Uterus (tissue), 2 donors: ENCODE measurements around the gene PSMC3IP.

ENCODE experiments used
- CTCF ChIP-seq, 4 experiments: fragments of 200-600 bp in 2 of 4; fragments of 450-650 bp in 2 of 4; sonication (generic) in 2 of 4; IDR thresholded peaks; one replicate each; pipeline ENCODE4 v1.5.1; 2016 to 2019; ENCODE audit warnings: antibody characterized with exemption in 4 of 4, mild to moderate bottlenecking in 2 of 4, moderate library complexity in 1 of 4
- POLR2A ChIP-seq, 2 donors: fragments of 450-650 bp; IDR thresholded peaks; one replicate each; pipeline ENCODE4 v1.6.1; 2016; ENCODE audit warnings: antibody characterized with exemption in 2 of 2, mild to moderate bottlenecking in 1 of 2, moderate library complexity in 1 of 2

DNA sequence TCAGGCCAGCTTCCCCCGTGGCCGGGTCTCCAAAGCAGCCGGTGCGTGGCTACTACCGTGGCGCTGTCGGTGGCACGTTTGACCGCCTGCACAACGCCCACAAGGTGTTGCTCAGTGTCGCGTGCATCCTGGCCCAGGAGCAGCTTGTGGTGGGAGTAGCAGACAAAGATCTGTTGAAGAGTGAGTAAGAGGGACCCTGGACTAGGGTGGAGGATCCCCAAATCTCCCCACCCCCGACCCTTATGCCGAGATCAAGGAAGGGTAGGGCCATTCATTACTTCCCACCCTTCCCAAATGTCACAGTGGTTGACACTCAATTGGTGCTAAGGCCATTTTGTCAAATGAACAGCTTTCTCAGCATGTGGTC is 14.4 kb downstream of the PSMC3IP start:
- no peak for TF ChIP-seq CTCF (IDR thresholded peaks at IDR 0.05)
- TF ChIP-seq POLR2A (IDR thresholded peaks at IDR 0.05): no peak
